ENCODE data around the gene ACTG1.

The ACTG1 gene

GRCh38 chr17:81539961-81540675 is 27.5 kb upstream of the ACTG1 start:
- H3K4me3 Mint-ChIP-seq: no peak overlapping the region
- H3K9me3 Mint-ChIP-seq: no peaks in the 10 kb centered on the region
- peaks cover 36% of the 10 kb centered on the region for H3K27me3 Mint-ChIP-seq
- peaks cover 12% of the 10 kb centered on the region for H3K4me1 Mint-ChIP-seq (ENCODE audit: low read depth)
- H3K27ac Mint-ChIP-seq: no peak overlapping the region
- peaks cover 76% of the 10 kb centered on the region for H3K36me3 Mint-ChIP-seq (ENCODE audit: low read depth)
- intact Hi-C loops (cut with micrococcal nuclease): no loop called here

GRCh38 chr17:81539571-81539900 is 26.9 kb upstream of the ACTG1 start:
- intact Hi-C loops (cut with micrococcal nuclease): no loop called here
- H3K4me3 Mint-ChIP-seq: no peak overlapping the region
- no peaks in the 10 kb centered on the region for H3K9me3 Mint-ChIP-seq
- peaks cover 12% of the 10 kb centered on the region for H3K4me1 Mint-ChIP-seq (ENCODE audit: low read depth)
- H3K27ac Mint-ChIP-seq: no peak overlapping the region
- H3K27me3 Mint-ChIP-seq: peaks cover 42% of the 10 kb centered on the region
- peaks cover 70% of the 10 kb centered on the region for H3K36me3 Mint-ChIP-seq (ENCODE audit: low read depth)

- Mint-ChIP-seq H3K9me3 (no peaks in the 10 kb centered on the region), H3K4me3 (no peak overlapping the region), H3K36me3 (ENCODE audit: low read depth) (peaks cover 64% of the 10 kb centered on the region), H3K27ac (no peak overlapping the region), H3K27me3 (peaks cover 48% of the 10 kb centered on the region), H3K4me1 (ENCODE audit: low read depth) (peaks cover 12% of the 10 kb centered on the region)
- intact Hi-C loops (cut with micrococcal nuclease): no loop called here
Measured at GRCh38 chr17:81538651-81539570, 26.3 kb upstream of the ACTG1 start.

GRCh38 chr17:81537856-81538555 is 25.4 kb upstream of the ACTG1 start:
- Mint-ChIP-seq H3K27me3 (peaks cover 57% of the 10 kb centered on the region), H3K4me3 (no peak overlapping the region), H3K4me1 (ENCODE audit: low read depth) (peaks cover 12% of the 10 kb centered on the region), H3K9me3 (no peaks in the 10 kb centered on the region), H3K36me3 (ENCODE audit: low read depth) (peaks cover 54% of the 10 kb centered on the region), H3K27ac (no peak overlapping the region)
- intact Hi-C loops (cut with micrococcal nuclease): no loop called here

- no peaks in the 10 kb centered on the region for H3K9me3 Mint-ChIP-seq
- peaks cover 48% of the 10 kb centered on the region for H3K36me3 Mint-ChIP-seq (ENCODE audit: low read depth)
- peaks cover 57% of the 10 kb centered on the region for H3K27me3 Mint-ChIP-seq
- no peak overlapping the region for H3K4me3 Mint-ChIP-seq
- peaks cover 12% of the 10 kb centered on the region for H3K4me1 Mint-ChIP-seq (ENCODE audit: low read depth)
- H3K27ac Mint-ChIP-seq: no peak overlapping the region
- intact Hi-C loops (cut with micrococcal nuclease): no loop called here
Measured at GRCh38 chr17:81537343-81537855, 24.8 kb upstream of the ACTG1 start.

- intact Hi-C loops (cut with micrococcal nuclease): no loop called here
- Mint-ChIP-seq H3K4me3 (no peak overlapping the region), H3K9me3 (no peaks in the 10 kb centered on the region), H3K27me3 (peaks cover 57% of the 10 kb centered on the region), H3K27ac (no peak overlapping the region), H3K4me1 (ENCODE audit: low read depth) (peaks cover 12% of the 10 kb centered on the region), H3K36me3 (ENCODE audit: low read depth) (peaks cover 40% of the 10 kb centered on the region)
Measured at GRCh38 chr17:81536299-81537290, 24.0 kb upstream of the ACTG1 start.

GRCh38 chr17:81535480-81536298 is 23.1 kb upstream of the ACTG1 start:
- intact Hi-C loops (cut with micrococcal nuclease): no loop called here
- no peak overlapping the region for H3K4me3 Mint-ChIP-seq
- H3K27ac Mint-ChIP-seq: no peak overlapping the region
- peaks cover 31% of the 10 kb centered on the region for H3K36me3 Mint-ChIP-seq (ENCODE audit: low read depth)
- H3K9me3 Mint-ChIP-seq: no peaks in the 10 kb centered on the region
- H3K4me1 Mint-ChIP-seq (ENCODE audit: low read depth): peaks cover 12% of the 10 kb centered on the region
- H3K27me3 Mint-ChIP-seq: peaks cover 57% of the 10 kb centered on the region

GRCh38 chr17:81535007-81535328 is 22.4 kb upstream of the ACTG1 start:
- Mint-ChIP-seq H3K36me3 (ENCODE audit: low read depth) (peaks cover 24% of the 10 kb centered on the region), H3K4me1 (ENCODE audit: low read depth) (peaks cover 12% of the 10 kb centered on the region), H3K27ac (no peak overlapping the region), H3K4me3 (no peak overlapping the region), H3K27me3 (peaks cover 57% of the 10 kb centered on the region), H3K9me3 (no peaks in the 10 kb centered on the region)
- intact Hi-C loops (cut with micrococcal nuclease): no loop called here

- intact Hi-C loops (cut with micrococcal nuclease): no loop called here
- Mint-ChIP-seq H3K36me3 (ENCODE audit: low read depth) (peaks cover 18% of the 10 kb centered on the region), H3K27me3 (peaks cover 58% of the 10 kb centered on the region), H3K4me1 (ENCODE audit: low read depth) (peaks cover 12% of the 10 kb centered on the region), H3K9me3 (no peaks in the 10 kb centered on the region), H3K4me3 (no peak overlapping the region), H3K27ac (no peak overlapping the region)
Measured at GRCh38 chr17:81534157-81535006, 21.8 kb upstream of the ACTG1 start.

- Mint-ChIP-seq H3K4me1 (ENCODE audit: low read depth) (peaks cover 12% of the 10 kb centered on the region), H3K36me3 (ENCODE audit: low read depth) (peaks cover 10% of the 10 kb centered on the region)
- intact Hi-C loops (cut with micrococcal nuclease): no loop called here
Measured at GRCh38 chr17:81533339-81534141, 20.9 kb upstream of the ACTG1 start.

GRCh38 chr17:81532490-81533287 is 20.1 kb upstream of the ACTG1 start:
- Mint-ChIP-seq H3K9me3 (no peaks in the 10 kb centered on the region), H3K27ac (no peak overlapping the region), H3K4me3 (no peak overlapping the region), H3K4me1 (ENCODE audit: low read depth) (peaks cover 6% of the 10 kb centered on the region), H3K27me3 (peaks cover 59% of the 10 kb centered on the region), H3K36me3 (ENCODE audit: low read depth) (peaks cover 1% of the 10 kb centered on the region)
- intact Hi-C loops (cut with micrococcal nuclease): no loop called here

More at GRCh38 chr17:81533339-81534141, 20.9 kb upstream of the ACTG1 start:
- Mint-ChIP-seq H3K4me3 (no peak overlapping the region), H3K9me3 (no peaks in the 10 kb centered on the region), H3K27me3 (peaks cover 62% of the 10 kb centered on the region), H3K27ac (no peak overlapping the region)

All from dendritic cell treated with granulocyte-macrophage colony-stimulating factor and Interleukin-4, amounts not matched to agents 40 ng/mL and 50 ng/mL, for 4 days (primary cell).